OCI-LY1 (cell line): ENCODE results near the gene NACC1.
A peak's percentile ranks its signal among the peaks of the same experiment; 100 is the strongest.

Source experiments
- H2AFZ ChIP-seq: fragments of 200-600 bp; sonication (generic), shearing (Covaris generic); 2 replicates; pipeline ENCODE4 v1.6.0; 2014; ENCODE audit warnings: antibody characterized with exemption, mild to moderate bottlenecking, low read length
- H3F3A ChIP-seq: fragments of 200-600 bp; sonication (generic), shearing (Covaris generic); 2 replicates; pipeline ENCODE4 v1.6.0; 2014; ENCODE audit warnings: mild to moderate bottlenecking, antibody characterized with exemption, low read length, moderate library complexity; ENCODE audit not compliant: insufficient read depth
- H3K27ac ChIP-seq: fragments of 200-600 bp; sonication (generic); 2 replicates; pipeline ENCODE4 v1.5.1; 2014; ENCODE audit warnings: low read length, mixed run types, mild to moderate bottlenecking, low read depth; ENCODE audit not compliant: poor library complexity, severe bottlenecking
- H3K27me3 ChIP-seq: fragments of 200-600 bp; sonication (generic); 2 replicates; pipeline ENCODE4 v1.6.0; 2014; ENCODE audit warnings: antibody characterized with exemption, mild to moderate bottlenecking, low read length, moderate library complexity; ENCODE audit not compliant: insufficient read depth
- H3K36me3 ChIP-seq: fragments of 200-600 bp; sonication (generic); 2 replicates; pipeline ENCODE4 v1.6.1; 2014; ENCODE audit warnings: mild to moderate bottlenecking, antibody characterized with exemption, low read length, moderate library complexity, mixed read lengths; ENCODE audit not compliant: insufficient read depth
- H3K4me1 ChIP-seq: fragments of 200-600 bp; sonication (generic); 2 replicates; pipeline ENCODE4 v1.5.1; 2014; ENCODE audit warnings: mild to moderate bottlenecking, low read length, moderate library complexity; ENCODE audit not compliant: insufficient read depth, severe bottlenecking
- H3K4me2 ChIP-seq: fragments of 200-600 bp; sonication (generic), shearing (Covaris generic); 2 replicates; pipeline ENCODE4 v1.6.1; 2014; ENCODE audit warnings: low read length
- H3K4me3 ChIP-seq: fragments of 200-600 bp; sonication (generic); 2 replicates; pipeline ENCODE4 v1.5.1; 2014; ENCODE audit warnings: low read length, low read depth, mild to moderate bottlenecking, mixed read lengths; ENCODE audit not compliant: poor library complexity, severe bottlenecking
- H3K79me2 ChIP-seq: fragments of 200-600 bp; shearing (Covaris generic); 2 replicates; pipeline ENCODE4 v1.6.1; 2016; ENCODE audit warnings: mixed run types, low read length, mixed read lengths; ENCODE audit not compliant: insufficient read depth
- H3K9ac ChIP-seq: fragments of 200-600 bp; sonication (generic), shearing (Covaris generic); 2 replicates; pipeline ENCODE4 v1.6.1; 2014; ENCODE audit warnings: mild to moderate bottlenecking, low read length, mixed read lengths
- H3K9me2 ChIP-seq: fragments of 200-600 bp; sonication (generic), shearing (Covaris generic); 2 replicates; pipeline ENCODE4 v1.6.1; 2014; ENCODE audit warnings: low read depth, mild to moderate bottlenecking, low read length, mixed read lengths
- H3K9me3 ChIP-seq: fragments of 200-600 bp; shearing (Covaris generic); 2 replicates; pipeline ENCODE4 v1.6.1; 2014; ENCODE audit warnings: low read length, mixed read lengths
- H4K20me1 ChIP-seq: fragments of 200-600 bp; sonication (generic), shearing (Covaris generic); 2 replicates; pipeline ENCODE4 v1.6.0; 2016; ENCODE audit warnings: mild to moderate bottlenecking, low read length; ENCODE audit not compliant: insufficient read depth
- CTCF ChIP-seq: fragments of 200-600 bp; sonication (generic), shearing (Covaris generic); IDR thresholded peaks from 2 replicates; pipeline ENCODE4 v1.5.1; 2017; ENCODE audit warnings: mild to moderate bottlenecking, antibody characterized with exemption, low read length, moderate library complexity, mixed read lengths
- EZH2 ChIP-seq: fragments of 200-600 bp; sonication (generic), shearing (Covaris generic); IDR thresholded peaks from 2 replicates; pipeline ENCODE4 v1.8.0; 2017; ENCODE audit warnings: borderline replicate concordance, mixed run types, mild to moderate bottlenecking, antibody characterized with exemption, low read length, moderate library complexity, mixed read lengths

Gene NACC1

GRCh38 chr19:13098277-13099072 lies 19.6 kb upstream of the NACC1 start:
- no peak overlapping the region; the same call in 1 of the 2 replicates for H3K9ac ChIP-seq
- no peaks in the 10 kb centered on the region for H3K9me3 ChIP-seq
- no peak overlapping the region for H3K27ac ChIP-seq
- peaks cover 11% of the 10 kb centered on the region; the same call in 1 of the 2 replicates for H3K36me3 ChIP-seq
- H3K4me3 ChIP-seq = peak overlapping the region; percentile 50
- TF ChIP-seq CTCF (no peak), EZH2 (no peak)
- peak overlapping the region; percentile 67 for H3K4me2 ChIP-seq
- H3K4me1 ChIP-seq = peaks cover 55% of the 10 kb centered on the region
- H3K27me3 ChIP-seq = peaks cover 7% of the 10 kb centered on the region; the same call in 1 of the 2 replicates
- no peaks in the 10 kb centered on the region for H3K9me2 ChIP-seq
- no peak overlapping the region for H2AFZ ChIP-seq
- no peaks in the 10 kb centered on the region for H4K20me1 ChIP-seq
- no peaks in the 10 kb centered on the region for H3K79me2 ChIP-seq
- H3F3A ChIP-seq = no peaks in the 10 kb centered on the region

GRCh38 chr19:13099073-13099999 lies 18.7 kb upstream of the NACC1 start:
- Histone ChIP-seq H3K9me3 (no peaks in the 10 kb centered on the region), H3K4me3 (peak overlapping the region; percentile 50), H2AFZ (no peak overlapping the region), H3K79me2 (no peaks in the 10 kb centered on the region), H3K27ac (peak overlapping the region; percentile 68), H3K9me2 (no peaks in the 10 kb centered on the region), H3F3A (no peaks in the 10 kb centered on the region), H3K9ac (peak overlapping the region; percentile 55; the same call in 1 of the 2 replicates), H3K4me2 (peak overlapping the region; percentile 67), H3K4me1 (peaks cover 64% of the 10 kb centered on the region), H4K20me1 (no peaks in the 10 kb centered on the region), H3K27me3 (peaks cover 7% of the 10 kb centered on the region; the same call in 1 of the 2 replicates), H3K36me3 (peaks cover 11% of the 10 kb centered on the region; the same call in 1 of the 2 replicates)
- TF ChIP-seq CTCF = no peak

DNA sequence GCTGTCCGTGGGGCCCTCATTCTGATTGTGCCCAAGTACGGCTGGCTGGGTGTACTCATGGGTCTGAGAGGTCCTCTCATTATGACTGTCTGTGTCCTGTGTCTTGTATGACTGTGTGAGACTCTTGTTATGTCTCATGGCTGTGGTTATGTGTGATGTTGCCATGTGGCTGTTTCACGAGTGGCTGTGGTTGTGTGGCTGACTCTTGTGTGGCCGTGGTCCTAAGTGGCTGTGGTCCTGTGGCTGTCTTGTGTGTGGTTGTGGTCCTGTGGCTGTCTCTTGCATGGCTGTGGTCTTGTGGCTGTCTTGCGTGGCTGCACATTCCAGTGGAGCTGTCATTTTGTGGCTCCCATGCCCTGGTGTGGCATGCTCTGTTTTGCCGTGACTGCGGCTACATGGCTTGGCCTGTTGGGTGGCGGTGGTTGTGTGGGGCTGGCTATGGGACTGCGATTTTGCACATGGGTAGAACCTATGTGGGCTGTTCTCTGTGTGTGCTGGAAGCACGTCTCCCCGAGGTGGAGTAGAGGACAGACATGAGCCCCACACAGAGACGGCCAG lies 18.0 kb upstream of the NACC1 start:
- Histone ChIP-seq H3K27ac (peak overlapping the region; percentile 68), H3K9me3 (no peaks in the 10 kb centered on the region), H3K4me1 (peaks cover 72% of the 10 kb centered on the region), H3K79me2 (no peaks in the 10 kb centered on the region), H3K27me3 (peaks cover 7% of the 10 kb centered on the region; the same call in 1 of the 2 replicates), H3K9ac (peak overlapping the region; percentile 55; the same call in 1 of the 2 replicates), H3K36me3 (peaks cover 11% of the 10 kb centered on the region; the same call in 1 of the 2 replicates), H2AFZ (no peak overlapping the region), H3K4me2 (peak overlapping the region; percentile 67), H4K20me1 (no peaks in the 10 kb centered on the region), H3F3A (0 out of 2 replicates have a peak, but pooled peaks cover 3% of the 10 kb centered on the region), H3K9me2 (no peaks in the 10 kb centered on the region), H3K4me3 (peak overlapping the region; percentile 50)
- TF ChIP-seq EZH2 (no peak), CTCF (no peak)
